Left ventricle myocardium inferior (tissue), 1 donor: ENCODE data around the gene SLC5A2. TPM values are rescaled to one million over a fixed set of nuclear protein-coding genes. Genes with fewer than 3 reads are reported as not detected.

Experiments
- DNase-seq: peaks from one replicate; pipeline ENCODE4 v3.0.0-alpha.2; 2020
- H3K27ac ChIP-seq: fragments of 200-600 bp; replicated peaks from 2 replicates; pipeline ENCODE4 v1.8.0; 2021
- H3K27me3 ChIP-seq: fragments of 200-600 bp; 2 replicates; pipeline ENCODE4 v1.8.0; 2021; ENCODE audit warnings: low read depth
- H3K36me3 ChIP-seq: fragments of 200-600 bp; 2 replicates; pipeline ENCODE4 v1.8.0; 2021
- H3K4me1 ChIP-seq: fragments of 200-600 bp; 2 replicates; pipeline ENCODE4 v1.8.0; 2021
- H3K4me3 ChIP-seq: fragments of 200-600 bp; 2 replicates; pipeline ENCODE4 v1.8.0; 2021; ENCODE audit warnings: mild to moderate bottlenecking, moderate library complexity
- H3K9me3 ChIP-seq: fragments of 200-600 bp; replicated peaks from 2 replicates; pipeline ENCODE4 v1.8.0; 2021
- intact Hi-C: fragments of 100-400 bp; cut with micrococcal nuclease; formaldehyde crosslinking; loops from one replicate; pipeline ENCODE4 v1.11.0; 2022
- total RNA-seq: library from RNA; stranded (reverse); fragmentation: NEBNext Ultra II Directional; extraction: Animal tissue kit (Norgen Biotek cat#: 25700); gene quantifications from one replicate; pipeline ENCODE4 v1.2.1, GENCODE V29; 2021
- TF ChIP-seq, protein P1 (sequence below): fragments of 200-600 bp; IDR thresholded peaks from 2 replicates; pipeline ENCODE4 v1.8.0; 2021; ENCODE audit warnings: antibody characterized with exemption, mild to moderate bottlenecking, borderline replicate concordance
- donor health status: DM: no; HTN: yes; CAD: no; lungs with severe emphysema.

Gene SLC5A2
- total RNA-seq, 1 donor from 2014 or later, result not detected

DNA sequence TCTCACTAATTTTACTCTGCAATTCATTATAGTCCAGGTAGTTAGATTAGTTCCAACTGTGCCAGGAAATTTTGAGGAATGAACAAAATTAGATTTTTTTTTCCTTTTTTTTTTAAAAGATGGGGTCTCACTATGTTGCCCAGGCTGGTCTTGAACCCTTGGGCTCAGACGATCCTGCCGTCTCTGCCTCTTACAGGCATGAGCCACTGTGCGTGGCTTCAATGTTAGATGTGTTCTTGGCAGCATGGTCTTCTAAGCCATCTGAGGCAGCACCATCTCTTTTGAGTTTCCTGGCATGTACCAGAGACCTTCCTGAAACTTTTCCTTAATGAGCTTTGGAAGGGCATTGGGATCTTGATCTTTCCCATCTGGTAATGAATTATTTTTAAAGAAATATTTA lies 42.2 kb downstream of the SLC5A2 start:
- no peak overlapping the region for H3K4me3 ChIP-seq
- H3K9me3 ChIP-seq, result no peaks in the 10 kb centered on the region
- H3K27ac ChIP-seq, result no peak overlapping the region
- no peaks in the 10 kb centered on the region for H3K36me3 ChIP-seq
- TF ChIP-seq, protein P1, sequence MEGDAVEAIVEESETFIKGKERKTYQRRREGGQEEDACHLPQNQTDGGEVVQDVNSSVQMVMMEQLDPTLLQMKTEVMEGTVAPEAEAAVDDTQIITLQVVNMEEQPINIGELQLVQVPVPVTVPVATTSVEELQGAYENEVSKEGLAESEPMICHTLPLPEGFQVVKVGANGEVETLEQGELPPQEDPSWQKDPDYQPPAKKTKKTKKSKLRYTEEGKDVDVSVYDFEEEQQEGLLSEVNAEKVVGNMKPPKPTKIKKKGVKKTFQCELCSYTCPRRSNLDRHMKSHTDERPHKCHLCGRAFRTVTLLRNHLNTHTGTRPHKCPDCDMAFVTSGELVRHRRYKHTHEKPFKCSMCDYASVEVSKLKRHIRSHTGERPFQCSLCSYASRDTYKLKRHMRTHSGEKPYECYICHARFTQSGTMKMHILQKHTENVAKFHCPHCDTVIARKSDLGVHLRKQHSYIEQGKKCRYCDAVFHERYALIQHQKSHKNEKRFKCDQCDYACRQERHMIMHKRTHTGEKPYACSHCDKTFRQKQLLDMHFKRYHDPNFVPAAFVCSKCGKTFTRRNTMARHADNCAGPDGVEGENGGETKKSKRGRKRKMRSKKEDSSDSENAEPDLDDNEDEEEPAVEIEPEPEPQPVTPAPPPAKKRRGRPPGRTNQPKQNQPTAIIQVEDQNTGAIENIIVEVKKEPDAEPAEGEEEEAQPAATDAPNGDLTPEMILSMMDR, result no peak
- DNase-seq, result no peak
- intact Hi-C loops, result no loop called here
- peaks cover 41% of the 10 kb centered on the region for H3K27me3 ChIP-seq
- H3K4me1 ChIP-seq, result peaks cover 14% of the 10 kb centered on the region

GRCh38 chr16:31527734-31528274 lies 44.9 kb downstream of the SLC5A2 start, which contains the start of gene AHSP:
Gene AHSP, plus strand, starts transcription at chr16:31527900. Its CDS starts 240 bp downstream, at chr16:31528140.
- H3K27ac ChIP-seq, result no peak within 1 kb of the TSS
- TF ChIP-seq, protein P1, result no peak

DNA sequence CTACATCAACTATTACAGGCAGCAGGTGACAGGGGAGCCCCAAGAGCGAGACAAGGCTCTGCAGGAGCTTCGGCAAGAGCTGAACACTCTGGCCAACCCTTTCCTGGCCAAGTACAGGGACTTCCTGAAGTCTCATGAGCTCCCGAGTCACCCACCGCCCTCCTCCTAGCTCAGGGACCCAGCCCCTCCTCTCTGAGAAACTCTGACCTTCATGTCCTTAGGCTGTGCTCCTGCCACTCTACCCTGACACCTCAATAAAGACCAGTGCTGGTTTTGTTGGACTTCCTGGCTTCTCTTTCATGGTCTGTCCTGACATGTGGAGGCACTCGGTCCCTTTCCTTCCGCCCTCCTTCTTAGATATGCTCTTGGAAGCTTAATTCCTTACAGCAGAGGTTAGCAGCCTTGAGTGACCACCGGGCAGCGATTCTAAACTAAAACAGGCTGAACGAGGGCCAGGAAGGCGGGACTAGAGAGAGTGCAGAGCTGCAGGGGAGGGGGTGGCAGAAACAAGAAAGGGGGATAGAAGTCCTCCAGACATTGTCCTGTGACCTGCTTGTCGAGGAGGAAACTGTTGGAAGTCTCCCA lies 45.7 kb downstream of the SLC5A2 start:
- intact Hi-C loops, result no loop called here
- peaks cover 76% of the 10 kb centered on the region for H3K27me3 ChIP-seq
- peaks cover 14% of the 10 kb centered on the region for H3K4me1 ChIP-seq
- no peaks in the 10 kb centered on the region for H3K36me3 ChIP-seq
- peak overlapping the region; percentile 59 for H3K4me3 ChIP-seq
- no peak overlapping the region for H3K27ac ChIP-seq
- no peak for DNase-seq
- TF ChIP-seq, protein P1, result no peak
- no peaks in the 10 kb centered on the region for H3K9me3 ChIP-seq

More at GRCh38 chr16:31527734-31528274, 44.9 kb downstream of the SLC5A2 start, which contains the start of gene AHSP:
- H3K36me3 ChIP-seq, result no peaks in the 10 kb centered on the region
- peaks cover 14% of the 10 kb centered on the region for H3K4me1 ChIP-seq
- peak within 1 kb of the TSS; percentile 59 for H3K4me3 ChIP-seq
- H3K27me3 ChIP-seq, result peaks cover 68% of the 10 kb centered on the region
- H3K9me3 ChIP-seq, result no peaks in the 10 kb centered on the region
- DNase-seq, result no peak
- intact Hi-C loops, result no loop called here

- intact Hi-C loops, result no loop called here
- DNase-seq, result no peak
- peaks cover 14% of the 10 kb centered on the region for H3K4me1 ChIP-seq
- H3K36me3 ChIP-seq, result no peaks in the 10 kb centered on the region
- H3K27me3 ChIP-seq, result peaks cover 82% of the 10 kb centered on the region
- no peaks in the 10 kb centered on the region for H3K9me3 ChIP-seq
- TF ChIP-seq, protein P1, result no peak
- peak overlapping the region; percentile 59 for H3K4me3 ChIP-seq
- no peak overlapping the region for H3K27ac ChIP-seq
Observed at GRCh38 chr16:31529108-31529936, 46.4 kb downstream of the SLC5A2 start.

DNA sequence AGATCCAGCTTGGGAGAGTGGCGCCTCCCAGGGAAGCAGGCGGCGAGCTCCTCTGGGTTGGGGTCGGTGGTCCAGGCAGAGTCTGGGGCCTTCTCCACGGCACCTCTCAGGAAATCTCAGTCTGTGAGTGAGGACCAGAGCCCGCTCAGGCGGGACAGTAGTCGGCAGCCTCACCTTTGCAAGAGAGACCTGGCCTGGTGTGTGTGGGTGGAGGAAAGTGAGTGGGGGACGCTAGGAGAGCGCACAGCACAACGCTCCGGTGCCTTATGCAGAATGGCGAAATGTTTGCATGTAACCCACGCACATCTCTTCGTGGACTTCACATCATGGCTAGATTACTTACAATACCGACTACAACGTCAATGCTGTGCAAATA lies 47.0 kb downstream of the SLC5A2 start:
- Histone ChIP-seq H3K27ac (no peak overlapping the region), H3K36me3 (no peaks in the 10 kb centered on the region), H3K9me3 (no peaks in the 10 kb centered on the region), H3K4me1 (peaks cover 14% of the 10 kb centered on the region), H3K4me3 (peak overlapping the region; percentile 59), H3K27me3 (peaks cover 88% of the 10 kb centered on the region)
- intact Hi-C loops, result no loop called here
- no peak for DNase-seq
- TF ChIP-seq, protein P1, result no peak
